Panc1 (cell line): ENCODE measurements around the gene MDM1. TPM values are rescaled to one million over a fixed set of nuclear protein-coding genes. Genes with fewer than 3 reads are reported as not detected.
A peak's percentile ranks its signal among the peaks of the same experiment; 100 is the strongest.

ENCODE experiments used
- ATAC-seq: fragments of 200-7000 bp; cut with Tn5 transposase; 2 replicates; pipeline ENCODE4 v1.9.1; 2020; ENCODE audit warnings: mild to moderate bottlenecking, moderate library complexity
- BruUV-seq: library from RNA; stranded (reverse); fragments of 400-500 nt; replicated peaks from 2 replicates; lab custom pipeline; 2021; lab: Mats Ljungman, UMichigan
- CTCF ChIA-PET: fragments of 300-600 bp; sonication (Branson Sonifier 250); formaldehyde crosslinking; loops from one replicate; lab custom pipeline; 2022; ENCODE audit warnings: antibody characterized with exemption; lab: Charles Lee
- POLR2A ChIA-PET: fragments of 300-600 bp; sonication (Branson Sonifier 250); formaldehyde crosslinking; loops from one replicate; lab custom pipeline; 2022; ENCODE audit warnings: antibody characterized with exemption; lab: Charles Lee
- DNase-seq: peaks from one replicate; pipeline ENCODE4 v3.0.0-alpha.2; 2010; ENCODE audit warnings: low read depth, low spot score
- H3K27ac ChIP-seq: 2 replicates; pipeline ENCODE4 v1.5.1; 2011; ENCODE audit warnings: mild to moderate bottlenecking, low read length, inconsistent platforms
- H3K27me3 ChIP-seq: fragments of 200-500 bp; sonication (Bioruptor generic); 2 replicates; pipeline ENCODE4 v1.6.0; 2014; ENCODE audit warnings: low read length, inconsistent platforms; ENCODE audit not compliant: control insufficient read depth, insufficient read depth
- H3K36me3 ChIP-seq: fragments of 200-500 bp; sonication (Bioruptor generic); 2 replicates; pipeline ENCODE4 v1.5.1; 2014; ENCODE audit warnings: inconsistent platforms, mild to moderate bottlenecking, low read length, moderate library complexity; ENCODE audit not compliant: control insufficient read depth, insufficient read depth
- H3K4me1 ChIP-seq: 2 replicates; pipeline ENCODE4 v1.5.1; 2011; ENCODE audit warnings: inconsistent platforms, mild to moderate bottlenecking, low read length, moderate library complexity; ENCODE audit not compliant: control insufficient read depth, insufficient read depth
- H3K4me3 ChIP-seq, 2 experiments: 2 replicates each; pipeline ENCODE4 v1.5.1; 2011 to 2012; ENCODE audit warnings: low read depth in 2 of 2, low read length in 2 of 2, mild to moderate bottlenecking in 2 of 2, inconsistent platforms in 1 of 2, moderate library complexity in 1 of 2
- H3K9me3 ChIP-seq: fragments of 200-500 bp; sonication (Bioruptor generic); 2 replicates; pipeline ENCODE4 v1.5.1; 2014; ENCODE audit warnings: low read depth, mild to moderate bottlenecking, inconsistent platforms, low read length, moderate library complexity; ENCODE audit not compliant: control insufficient read depth, insufficient read depth
- CTCF ChIP-seq: fragments of 450-650 bp; IDR thresholded peaks from 2 replicates; pipeline ENCODE4 v1.5.1; 2017; ENCODE audit warnings: mild to moderate bottlenecking
- POLR2AphosphoS5 ChIP-seq: IDR thresholded peaks from 2 replicates; pipeline ENCODE4 v1.6.1; 2012; ENCODE audit warnings: mild to moderate bottlenecking, low read depth, low read length, moderate library complexity
- SIN3A ChIP-seq: IDR thresholded peaks from 2 replicates; pipeline ENCODE4 v1.6.1; 2012; ENCODE audit warnings: low read depth, mild to moderate bottlenecking, low read length, moderate library complexity, borderline replicate concordance; ENCODE audit not compliant: insufficient read depth
- TCF7L2 ChIP-seq: IDR thresholded peaks from 2 replicates; pipeline ENCODE4 v1.6.1; 2011; ENCODE audit warnings: mild to moderate bottlenecking, low read depth, low read length, inconsistent platforms
- in situ Hi-C: cut with HindIII; loops from 2 replicates; pipeline ENCODE4 v1.10.0; 2016; ENCODE audit warnings: low sequenced_read_pairs, low pct_unique_long_range_greater_than_20kb
- intact Hi-C: fragments of 100-400 bp; cut with micrococcal nuclease; formaldehyde crosslinking; loops from one replicate; pipeline ENCODE4 v1.10.0; 2022; ENCODE audit not compliant: unreplicated experiment
- total RNA-seq: library from RNA; stranded (reverse); gene quantifications from one replicate; pipeline ENCODE4 v1.2.1, GENCODE V29; 2021; ENCODE audit not compliant: unreplicated experiment
- TF ChIP-seq, protein P1 (sequence below), 2 experiments: IDR thresholded peaks; 2 replicates each; pipeline ENCODE4 v1.6.1; 2011 to 2012; ENCODE audit warnings: low read depth in 2 of 2, control low read depth in 1 of 2, low read length in 1 of 2, mild to moderate bottlenecking in 1 of 2, moderate library complexity in 1 of 2; ENCODE audit not compliant: insufficient read depth in 1 of 2

The MDM1 gene
- total RNA-seq, 1 experiment from 2014 or later = 17.8 TPM

DNA sequence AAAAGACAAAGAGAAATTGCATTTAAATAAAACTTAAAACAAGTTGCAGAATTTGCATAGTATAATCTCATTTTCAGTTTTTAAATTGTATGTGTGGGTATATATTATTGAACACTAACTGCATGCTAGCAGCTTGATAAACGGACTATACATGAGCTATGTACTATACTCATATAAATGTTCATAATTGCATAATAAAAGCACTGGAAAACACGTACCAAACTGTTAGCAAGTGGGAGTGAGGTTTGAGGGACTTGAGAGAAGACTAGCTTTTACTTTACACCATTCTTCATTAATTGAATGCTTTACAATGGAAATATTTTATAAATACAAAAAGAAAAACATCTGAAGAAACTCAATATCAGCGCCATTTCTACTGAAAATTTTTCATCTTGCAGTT is 32.2 kb upstream of the MDM1 start:
- Histone ChIP-seq H3K4me3 (peak overlapping the region; percentile 41 to 65), H3K9me3 (no peaks in the 10 kb centered on the region), H3K27ac (peak overlapping the region; percentile 98), H3K36me3 (no peaks in the 10 kb centered on the region), H3K4me1 (peaks cover 34% of the 10 kb centered on the region), H3K27me3 (no peaks in the 10 kb centered on the region)
- POLR2A ChIA-PET = interaction anchor here (0.7 kb wide), 1 partner anchor 83 kb away, joined by 3 read pairs; no protein-coding TSS in a partner anchor
- CTCF ChIA-PET = no interaction called here
- in situ Hi-C loops = no loop called here
- DNase-seq (no peak), ATAC-seq (no peak)
- TF ChIP-seq, protein P1, sequence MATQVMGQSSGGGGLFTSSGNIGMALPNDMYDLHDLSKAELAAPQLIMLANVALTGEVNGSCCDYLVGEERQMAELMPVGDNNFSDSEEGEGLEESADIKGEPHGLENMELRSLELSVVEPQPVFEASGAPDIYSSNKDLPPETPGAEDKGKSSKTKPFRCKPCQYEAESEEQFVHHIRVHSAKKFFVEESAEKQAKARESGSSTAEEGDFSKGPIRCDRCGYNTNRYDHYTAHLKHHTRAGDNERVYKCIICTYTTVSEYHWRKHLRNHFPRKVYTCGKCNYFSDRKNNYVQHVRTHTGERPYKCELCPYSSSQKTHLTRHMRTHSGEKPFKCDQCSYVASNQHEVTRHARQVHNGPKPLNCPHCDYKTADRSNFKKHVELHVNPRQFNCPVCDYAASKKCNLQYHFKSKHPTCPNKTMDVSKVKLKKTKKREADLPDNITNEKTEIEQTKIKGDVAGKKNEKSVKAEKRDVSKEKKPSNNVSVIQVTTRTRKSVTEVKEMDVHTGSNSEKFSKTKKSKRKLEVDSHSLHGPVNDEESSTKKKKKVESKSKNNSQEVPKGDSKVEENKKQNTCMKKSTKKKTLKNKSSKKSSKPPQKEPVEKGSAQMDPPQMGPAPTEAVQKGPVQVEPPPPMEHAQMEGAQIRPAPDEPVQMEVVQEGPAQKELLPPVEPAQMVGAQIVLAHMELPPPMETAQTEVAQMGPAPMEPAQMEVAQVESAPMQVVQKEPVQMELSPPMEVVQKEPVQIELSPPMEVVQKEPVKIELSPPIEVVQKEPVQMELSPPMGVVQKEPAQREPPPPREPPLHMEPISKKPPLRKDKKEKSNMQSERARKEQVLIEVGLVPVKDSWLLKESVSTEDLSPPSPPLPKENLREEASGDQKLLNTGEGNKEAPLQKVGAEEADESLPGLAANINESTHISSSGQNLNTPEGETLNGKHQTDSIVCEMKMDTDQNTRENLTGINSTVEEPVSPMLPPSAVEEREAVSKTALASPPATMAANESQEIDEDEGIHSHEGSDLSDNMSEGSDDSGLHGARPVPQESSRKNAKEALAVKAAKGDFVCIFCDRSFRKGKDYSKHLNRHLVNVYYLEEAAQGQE (IDR thresholded peaks at IDR 0.05; ENCODE audit: insufficient read depth in 1 of 2, low read depth in 2 of 2, low read length in 1 of 2) = no peak
- no TSS peak for BruUV-seq
- intact Hi-C loops = loop anchor here (2.0 kb wide), 1 partner anchor 64 kb away; no protein-coding TSS in a partner anchor

DNA sequence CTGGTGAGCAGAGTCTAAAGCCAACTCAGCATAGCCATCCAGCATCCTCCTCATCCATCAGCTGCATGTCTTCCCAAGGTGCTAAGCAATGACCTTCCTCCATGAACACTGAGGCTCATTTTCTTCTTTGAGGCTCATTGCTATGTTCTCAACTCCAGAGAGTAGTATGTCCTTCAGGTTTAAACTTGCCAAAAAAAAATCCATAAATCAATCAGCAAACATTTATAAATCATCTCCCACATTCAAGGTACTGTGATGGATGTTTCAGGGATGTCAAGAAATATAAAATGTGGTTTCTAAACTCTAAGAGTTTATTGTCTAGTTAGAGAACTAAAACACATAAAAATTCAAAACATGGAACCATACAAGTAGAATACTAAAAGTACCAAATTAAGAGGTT is 29.8 kb upstream of the MDM1 start:
- intact Hi-C loops (no loop called here), in situ Hi-C loops (no loop called here)
- ChIA-PET POLR2A (no interaction called here), CTCF (no interaction called here)
- BruUV-seq = no TSS peak
- Histone ChIP-seq H3K4me1 (peaks cover 53% of the 10 kb centered on the region), H3K36me3 (no peaks in the 10 kb centered on the region), H3K27ac (peak overlapping the region; percentile 98), H3K27me3 (no peaks in the 10 kb centered on the region), H3K9me3 (no peaks in the 10 kb centered on the region), H3K4me3 (no peak overlapping the region)
- no peak for DNase-seq
- no peak for ATAC-seq
- no peak for TF ChIP-seq SIN3A
- TF ChIP-seq TCF7L2 = no peak
- no peak for TF ChIP-seq POLR2AphosphoS5
- no peak for TF ChIP-seq CTCF
- TF ChIP-seq, protein P1 (IDR thresholded peaks at IDR 0.05; ENCODE audit: insufficient read depth in 1 of 2, low read depth in 2 of 2, low read length in 1 of 2) = no peak
